Vagina (tissue), 2 donors: ENCODE data around the gene CAPZA1.

ENCODE experiments used
- CTCF ChIP-seq, 3 experiments: fragments of 450-650 bp in 2 of 3; fragments of 200-600 bp in 1 of 3; sonication (generic) in 1 of 3; IDR thresholded peaks; one replicate each; pipeline ENCODE4 v1.5.1; 2017 to 2019; ENCODE audit warnings: antibody characterized with exemption in 3 of 3, mild to moderate bottlenecking in 2 of 3, moderate library complexity in 2 of 3
- POLR2A ChIP-seq, 2 donors: fragments of 450-650 bp; IDR thresholded peaks; one replicate each; pipeline ENCODE4 v1.6.1; 2017; ENCODE audit warnings: antibody characterized with exemption in 2 of 2, mild to moderate bottlenecking in 2 of 2, moderate library complexity in 2 of 2
- POLR2AphosphoS5 ChIP-seq, 2 donors: sonication (generic); formaldehyde crosslinking; IDR thresholded peaks; one replicate each; pipeline ENCODE4 v1.9.0; 2017; ENCODE audit warnings: antibody characterized with exemption in 2 of 2, mild to moderate bottlenecking in 2 of 2, low read depth in 1 of 2; ENCODE audit not compliant: insufficient read depth in 1 of 2

GRCh38 chr1:112672842-112673241 is 53.2 kb downstream of the CAPZA1 start:
- TF ChIP-seq POLR2AphosphoS5 (IDR thresholded peaks at IDR 0.05; ENCODE audit: insufficient read depth in 1 of 2, low read depth in 1 of 2) (no peak), CTCF (IDR thresholded peaks at IDR 0.05) (no peak), POLR2A (IDR thresholded peaks at IDR 0.05) (no peak)
